ENCODE data around the gene TBX10.

- TF ChIP-seq CTCF (IDR thresholded peaks at IDR 0.05) = no peak
- TF ChIP-seq POLR2AphosphoS5 (IDR thresholded peaks at IDR 0.05) = no peak
These were observed 28.4 kb downstream of the TBX10 start for GRCh38 chr11:67611165-67611564.

Data from gastroesophageal sphincter (tissue), 3 donors.